ENCODE results near the gene ZBTB42.
"Not testable (repeated sequence)": the region's sequence is repeated elsewhere in the genome, so short reads cannot be mapped to it uniquely, and the experiment has no call there.

The ZBTB42 gene

GRCh38 chr14:104830781-104831180 is 29.9 kb downstream of the ZBTB42 start:
- no peak for DNase-seq (ENCODE audit: low read depth in 1 of 2, low spot score in 1 of 2)

GRCh38 chr14:104836171-104836935 is 35.5 kb downstream of the ZBTB42 start:
- DNase-seq (ENCODE audit: low read depth in 1 of 2, low spot score in 1 of 2): not testable (repeated sequence)

- no peak for DNase-seq (ENCODE audit: low read depth in 1 of 2, low spot score in 1 of 2)
Measured at GRCh38 chr14:104841730-104842129, 40.8 kb downstream of the ZBTB42 start.

GRCh38 chr14:104843006-104843405 is 42.1 kb downstream of the ZBTB42 start:
- DNase-seq (ENCODE audit: low read depth in 1 of 2, low spot score in 1 of 2): no peak

GRCh38 chr14:104843442-104844305 is 42.8 kb downstream of the ZBTB42 start:
- DNase-seq (ENCODE audit: low read depth in 1 of 2, low spot score in 1 of 2): no peak

- DNase-seq (ENCODE audit: low read depth in 1 of 2, low spot score in 1 of 2): no peak
Measured at GRCh38 chr14:104844306-104845032, 43.6 kb downstream of the ZBTB42 start.

GRCh38 chr14:104845033-104845666 is 44.2 kb downstream of the ZBTB42 start:
- no peak for DNase-seq (ENCODE audit: low read depth in 1 of 2, low spot score in 1 of 2)

GRCh38 chr14:104845834-104846441 is 45.0 kb downstream of the ZBTB42 start:
- DNase-seq (ENCODE audit: low read depth in 1 of 2, low spot score in 1 of 2): no peak

- no peak for DNase-seq (ENCODE audit: low read depth in 1 of 2, low spot score in 1 of 2)
Measured at GRCh38 chr14:104852280-104852663, 51.4 kb downstream of the ZBTB42 start.

All from activated CD4-positive, alpha-beta T cell treated with anti-CD3 and anti-CD28 coated beads, Interleukin-2, amount 50 U/mL, for 24 hours (primary cell).